GM12878 (cell line): ENCODE data around the gene ALB. TPM values are rescaled to one million over a fixed set of nuclear protein-coding genes. Genes with fewer than 3 reads are reported as not detected.

Source experiments
- ATAC-seq: fragments of 200-7000 bp; cut with Tn5 transposase; 3 replicates; pipeline ENCODE4 v1.9.1; 2020; ENCODE audit warnings: mild to moderate bottlenecking, moderate library complexity
- BruUV-seq: library from RNA; stranded (reverse); fragments of 400-500 nt; replicated peaks from 2 replicates; lab custom pipeline; 2021; lab: Mats Ljungman, UMichigan
- CTCF ChIA-PET: fragments of 300-600 bp; sonication (Branson Sonifier 250); formaldehyde crosslinking; extraction: SDS; loops from one replicate; lab custom pipeline; 2021; ENCODE audit warnings: inconsistent platforms; lab: Yijun Ruan, JAX
- POLR2A ChIA-PET: fragments of 350-600 bp; formaldehyde crosslinking; extraction: SDS; loops from one replicate; lab custom pipeline; 2021; ENCODE audit warnings: inconsistent platforms; lab: Charles Lee
- RAD21 ChIA-PET: fragments of 300-600 bp; sonication (Branson Sonifier 250); formaldehyde crosslinking; loops from one replicate; lab custom pipeline; 2023; ENCODE audit warnings: antibody characterized with exemption; ENCODE audit not compliant: unreplicated experiment; lab: Charles Lee
- SMC1A ChIA-PET: fragments of 300-600 bp; sonication (Branson Sonifier 250); formaldehyde crosslinking; loops from one replicate; lab custom pipeline; 2023; ENCODE audit not compliant: unreplicated experiment, uncharacterized antibody; lab: Charles Lee
- DNase-seq: peaks from one replicate; pipeline ENCODE4 v3.0.0-alpha.2; 2011; ENCODE audit warnings: low read depth, low spot score
- FAIRE-seq: peaks from 3 replicates; lab custom pipeline; 2011; peaks lifted over from hg19 to GRCh38; lab: Jason Lieb, UNC
- H2AFZ ChIP-seq: 2 replicates; pipeline ENCODE4 v1.6.0; 2011; ENCODE audit warnings: low read depth, low read length, control low read depth; ENCODE audit not compliant: control insufficient read depth
- H3K27ac ChIP-seq: 2 replicates; pipeline ENCODE4 v1.5.1; 2011; ENCODE audit warnings: control low read depth; ENCODE audit not compliant: control insufficient read depth, insufficient read depth
- H3K27me3 ChIP-seq, 2 experiments: replicated peaks in 1 of 2; 2 replicates each; pipeline versions ENCODE4 v1.6.0 to v1.6.1; 2011; ENCODE audit warnings: low read length in 1 of 2; ENCODE audit not compliant: control insufficient read depth in 2 of 2, insufficient read depth in 2 of 2
- H3K36me3 ChIP-seq, 2 experiments: 2 replicates each; pipeline ENCODE4 v1.5.1; 2011; ENCODE audit warnings: low read length in 1 of 2; ENCODE audit not compliant: control insufficient read depth in 2 of 2, insufficient read depth in 2 of 2
- H3K4me1 ChIP-seq: 2 replicates; pipeline ENCODE4 v1.6.1; 2011; ENCODE audit warnings: mild to moderate bottlenecking, low read length, moderate library complexity, mixed read lengths; ENCODE audit not compliant: control insufficient read depth, insufficient read depth
- H3K4me2 ChIP-seq: 2 replicates; pipeline ENCODE4 v1.6.0; 2011; ENCODE audit warnings: control low read depth; ENCODE audit not compliant: control insufficient read depth, insufficient read depth
- H3K4me3 ChIP-seq: fragments of 200-600 bp; sonication (generic); 2 replicates; pipeline ENCODE4 v1.5.1; 2016
- H3K79me2 ChIP-seq: 2 replicates; pipeline ENCODE4 v1.6.0; 2011; ENCODE audit warnings: low read length; ENCODE audit not compliant: control insufficient read depth, insufficient read depth
- H3K9ac ChIP-seq: 2 replicates; pipeline ENCODE4 v1.8.0; 2011; ENCODE audit warnings: low read length, control low read depth, mixed read lengths; ENCODE audit not compliant: control insufficient read depth, insufficient read depth
- H3K9me3 ChIP-seq: replicated peaks from 3 replicates; pipeline ENCODE4 v1.5.1; 2011; ENCODE audit warnings: mild to moderate bottlenecking, low read length; ENCODE audit not compliant: control insufficient read depth, insufficient read depth
- H4K20me1 ChIP-seq: 2 replicates; pipeline ENCODE4 v1.6.0; 2011; ENCODE audit not compliant: control insufficient read depth, insufficient read depth
- CREB1 ChIP-seq: IDR thresholded peaks from 2 replicates; pipeline ENCODE4 v1.6.1; 2012; ENCODE audit warnings: low read depth, mild to moderate bottlenecking, inconsistent platforms
- EGR1 ChIP-seq, 2 experiments: IDR thresholded peaks; 1 replicate in 1 of 2; 2 replicates in 1 of 2; pipeline ENCODE4 v1.6.1; 2011 to 2012; ENCODE audit warnings: low read depth in 2 of 2, low read length in 2 of 2, borderline replicate concordance in 1 of 2, mild to moderate bottlenecking in 1 of 2, moderate library complexity in 1 of 2
- NFXL1 ChIP-seq: fragments of 450-650 bp; IDR thresholded peaks from 2 replicates; pipeline ENCODE4 v1.6.1; 2017; ENCODE audit warnings: antibody characterized with exemption, mild to moderate bottlenecking, borderline replicate concordance
- RELA ChIP-seq: fragments of 450-650 bp; IDR thresholded peaks from 2 replicates; pipeline ENCODE4 v1.8.0; 2014; ENCODE audit warnings: borderline replicate concordance; ENCODE audit not compliant: partially characterized antibody
- SMC3 ChIP-seq: IDR thresholded peaks from 2 replicates; pipeline ENCODE4 v1.6.1; 2011; ENCODE audit warnings: low read length, improper control_type of control experiment, borderline replicate concordance
- TBL1XR1 ChIP-seq: IDR thresholded peaks from 2 replicates; pipeline ENCODE4 v1.6.1; 2012; ENCODE audit warnings: low read depth, low read length, improper control_type of control experiment
- TCF12 ChIP-seq: IDR thresholded peaks from 2 replicates; pipeline ENCODE4 v1.6.1; 2011; ENCODE audit warnings: low read depth, mild to moderate bottlenecking, low read length
- WGBS: methylation state at CpG from one replicate; pipeline ENCODE4 v1.1.6; 2016; ENCODE audit warnings: low lambda C conversion rate; ENCODE audit not compliant: insufficient replicate concordance, insufficient coverage; ENCODE audit errors: missing lambda C conversion rate; 5-methylcytosine and 5-hydroxymethylcytosine counted together
- in situ Hi-C: fragments of 300-500 bp; cut with MboI; formaldehyde crosslinking; loops from 9 replicates; pipeline ENCODE4 v1.14.3; 2018; ENCODE audit warnings: mixed read lengths
- intact Hi-C: fragments of 100-400 bp; cut with micrococcal nuclease; formaldehyde crosslinking; loops from one replicate; pipeline ENCODE4 v1.14.2; 2022; ENCODE audit not compliant: unreplicated experiment
- polyA plus RNA-seq, 11 experiments: library from polyadenylated mRNA; depleted of rRNA in 4 of 11; unstranded in 6 of 11; stranded (reverse) in 5 of 11; fragments of >200 nt; fragmentation: Nextera tagmentation in 4 of 11; fragmentation: Illumina TruSeq in 1 of 11; extraction: Ambion mirVana in 4 of 11; extraction: Trizol in 1 of 11; gene quantifications; 1 replicate in 1 of 11; 2 replicates in 10 of 11; pipeline versions ENCODE4 v1.2.1 to v1.2.3, GENCODE V29; 2011 to 2016; ENCODE audit warnings: inconsistent platforms in 2 of 11, missing spikeins in 2 of 11, low read depth in 1 of 11
- total RNA-seq, 4 experiments: library from RNA; depleted of rRNA in 3 of 4; stranded (reverse); fragments of >200 nt in 3 of 4; fragmentation: Illumina TruSeq in 1 of 4; extraction: Trizol in 1 of 4; gene quantifications; 2 replicates each; pipeline versions ENCODE4 v1.2.1 to v1.2.3, GENCODE V29; 2013 to 2021
- TF ChIP-seq, protein P1 (sequence below): IDR thresholded peaks from 2 replicates; pipeline ENCODE4 v1.6.1; 2012; ENCODE audit warnings: mild to moderate bottlenecking, low read depth, low read length
- TF ChIP-seq, protein P2 (sequence below): fragments of 450-650 bp; formaldehyde crosslinking; IDR thresholded peaks from 2 replicates; pipeline ENCODE4 v1.4.0; 2020; ENCODE audit warnings: mild to moderate bottlenecking, moderate library complexity

The ALB gene
- total and polyA plus RNA-seq, 10 of the 15 experiments (the other 5 are each of a cell fraction or from before 2014, with no cell fraction given) = 0.05 to 29.0 TPM; not detected in 8

DNA sequence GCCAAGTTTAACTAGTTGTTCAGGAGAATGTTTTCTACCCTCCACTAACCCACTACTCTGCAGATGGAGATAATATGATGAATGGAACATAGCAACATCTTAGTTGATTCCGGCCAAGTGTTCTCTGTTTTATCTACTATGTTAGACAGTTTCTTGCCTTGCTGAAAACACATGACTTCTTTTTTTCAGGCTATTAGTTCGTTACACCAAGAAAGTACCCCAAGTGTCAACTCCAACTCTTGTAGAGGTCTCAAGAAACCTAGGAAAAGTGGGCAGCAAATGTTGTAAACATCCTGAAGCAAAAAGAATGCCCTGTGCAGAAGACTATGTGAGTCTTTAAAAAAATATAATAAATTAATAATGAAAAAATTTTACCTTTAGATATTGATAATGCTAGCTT is 13.3 kb downstream of the ALB start:
- CTCF ChIA-PET = no interaction called here
- ATAC-seq (no peak), DNase-seq (no peak), FAIRE-seq (no peak)
- Histone ChIP-seq H4K20me1 (no peaks in the 10 kb centered on the region), H3K27ac (no peak overlapping the region), H3K36me3 (no peaks in the 10 kb centered on the region), H3K9ac (no peak overlapping the region), H3K27me3 (no peaks in the 10 kb centered on the region), H3K4me3 (no peak overlapping the region), H2AFZ (no peak overlapping the region), H3K4me2 (no peak overlapping the region), H3K4me1 (no peaks in the 10 kb centered on the region), H3K9me3 (no peaks in the 10 kb centered on the region)
- intact Hi-C loops = no loop called here
- BruUV-seq = no TSS peak
- in situ Hi-C loops = no loop called here
- SMC1A ChIA-PET = no interaction called here
- RAD21 ChIA-PET = no interaction called here
- POLR2A ChIA-PET = no interaction called here
- WGBS = 39% methylated on average over 2 of the region's 2 CpGs
- TF ChIP-seq TBL1XR1 = no peak
- TF ChIP-seq RELA = no peak
- no peak for TF ChIP-seq CREB1
- TF ChIP-seq, protein P1, sequence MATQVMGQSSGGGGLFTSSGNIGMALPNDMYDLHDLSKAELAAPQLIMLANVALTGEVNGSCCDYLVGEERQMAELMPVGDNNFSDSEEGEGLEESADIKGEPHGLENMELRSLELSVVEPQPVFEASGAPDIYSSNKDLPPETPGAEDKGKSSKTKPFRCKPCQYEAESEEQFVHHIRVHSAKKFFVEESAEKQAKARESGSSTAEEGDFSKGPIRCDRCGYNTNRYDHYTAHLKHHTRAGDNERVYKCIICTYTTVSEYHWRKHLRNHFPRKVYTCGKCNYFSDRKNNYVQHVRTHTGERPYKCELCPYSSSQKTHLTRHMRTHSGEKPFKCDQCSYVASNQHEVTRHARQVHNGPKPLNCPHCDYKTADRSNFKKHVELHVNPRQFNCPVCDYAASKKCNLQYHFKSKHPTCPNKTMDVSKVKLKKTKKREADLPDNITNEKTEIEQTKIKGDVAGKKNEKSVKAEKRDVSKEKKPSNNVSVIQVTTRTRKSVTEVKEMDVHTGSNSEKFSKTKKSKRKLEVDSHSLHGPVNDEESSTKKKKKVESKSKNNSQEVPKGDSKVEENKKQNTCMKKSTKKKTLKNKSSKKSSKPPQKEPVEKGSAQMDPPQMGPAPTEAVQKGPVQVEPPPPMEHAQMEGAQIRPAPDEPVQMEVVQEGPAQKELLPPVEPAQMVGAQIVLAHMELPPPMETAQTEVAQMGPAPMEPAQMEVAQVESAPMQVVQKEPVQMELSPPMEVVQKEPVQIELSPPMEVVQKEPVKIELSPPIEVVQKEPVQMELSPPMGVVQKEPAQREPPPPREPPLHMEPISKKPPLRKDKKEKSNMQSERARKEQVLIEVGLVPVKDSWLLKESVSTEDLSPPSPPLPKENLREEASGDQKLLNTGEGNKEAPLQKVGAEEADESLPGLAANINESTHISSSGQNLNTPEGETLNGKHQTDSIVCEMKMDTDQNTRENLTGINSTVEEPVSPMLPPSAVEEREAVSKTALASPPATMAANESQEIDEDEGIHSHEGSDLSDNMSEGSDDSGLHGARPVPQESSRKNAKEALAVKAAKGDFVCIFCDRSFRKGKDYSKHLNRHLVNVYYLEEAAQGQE = no peak
- no peak for TF ChIP-seq SMC3
- no peak for TF ChIP-seq NFXL1
- TF ChIP-seq, protein P2, sequence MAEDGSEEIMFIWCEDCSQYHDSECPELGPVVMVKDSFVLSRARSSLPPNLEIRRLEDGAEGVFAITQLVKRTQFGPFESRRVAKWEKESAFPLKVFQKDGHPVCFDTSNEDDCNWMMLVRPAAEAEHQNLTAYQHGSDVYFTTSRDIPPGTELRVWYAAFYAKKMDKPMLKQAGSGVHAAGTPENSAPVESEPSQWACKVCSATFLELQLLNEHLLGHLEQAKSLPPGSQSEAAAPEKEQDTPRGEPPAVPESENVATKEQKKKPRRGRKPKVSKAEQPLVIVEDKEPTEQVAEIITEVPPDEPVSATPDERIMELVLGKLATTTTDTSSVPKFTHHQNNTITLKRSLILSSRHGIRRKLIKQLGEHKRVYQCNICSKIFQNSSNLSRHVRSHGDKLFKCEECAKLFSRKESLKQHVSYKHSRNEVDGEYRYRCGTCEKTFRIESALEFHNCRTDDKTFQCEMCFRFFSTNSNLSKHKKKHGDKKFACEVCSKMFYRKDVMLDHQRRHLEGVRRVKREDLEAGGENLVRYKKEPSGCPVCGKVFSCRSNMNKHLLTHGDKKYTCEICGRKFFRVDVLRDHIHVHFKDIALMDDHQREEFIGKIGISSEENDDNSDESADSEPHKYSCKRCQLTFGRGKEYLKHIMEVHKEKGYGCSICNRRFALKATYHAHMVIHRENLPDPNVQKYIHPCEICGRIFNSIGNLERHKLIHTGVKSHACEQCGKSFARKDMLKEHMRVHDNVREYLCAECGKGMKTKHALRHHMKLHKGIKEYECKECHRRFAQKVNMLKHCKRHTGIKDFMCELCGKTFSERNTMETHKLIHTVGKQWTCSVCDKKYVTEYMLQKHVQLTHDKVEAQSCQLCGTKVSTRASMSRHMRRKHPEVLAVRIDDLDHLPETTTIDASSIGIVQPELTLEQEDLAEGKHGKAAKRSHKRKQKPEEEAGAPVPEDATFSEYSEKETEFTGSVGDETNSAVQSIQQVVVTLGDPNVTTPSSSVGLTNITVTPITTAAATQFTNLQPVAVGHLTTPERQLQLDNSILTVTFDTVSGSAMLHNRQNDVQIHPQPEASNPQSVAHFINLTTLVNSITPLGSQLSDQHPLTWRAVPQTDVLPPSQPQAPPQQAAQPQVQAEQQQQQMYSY = no peak
- no peak for TF ChIP-seq TCF12
- no peak for TF ChIP-seq EGR1 (IDR thresholded peaks at IDR 0.05; ENCODE audit: borderline replicate concordance in 1 of 2, low read depth in 2 of 2, low read length in 2 of 2)
- TF ChIP-seq, all 136 proteins: peak for 0
- no peaks in the 10 kb centered on the region for H3K79me2 ChIP-seq
